Measurements from ENCODE around the gene MRPL21. TPM values are rescaled to one million over a fixed set of nuclear protein-coding genes. Genes with fewer than 3 reads are reported as not detected.
"Not testable (repeated sequence)": the region's sequence is repeated elsewhere in the genome, so short reads cannot be mapped to it uniquely, and the experiment has no call there.

Gene MRPL21
- total and polyA plus RNA-seq, 3 experiments from 2014 or later, result 96.3 to 104 (median 101) TPM

- Mint-ChIP-seq H3K4me1 (peaks cover 0 to 3% (median 0%) of the 10 kb centered on the region in 3 donors), H3K4me3 (no peak overlapping the region), H3K27me3 (peaks cover 8 to 14% of the 10 kb centered on the region in 2 donors), H3K9me3 (peaks cover 0 to 7% (median 5%) of the 10 kb centered on the region in 5 donors), H3K36me3 (peaks cover 0 to 12% (median 10%) of the 10 kb centered on the region in 3 donors), H3K27ac (no peak overlapping the region)
- Histone ChIP-seq H3K27ac (ENCODE audit: low read depth, low read length) (no peak overlapping the region), H3K9me3 (ENCODE audit: low read length) (no peaks in the 10 kb centered on the region), H3K27me3 (ENCODE audit: insufficient read depth, low read length, poor library complexity, severe bottlenecking) (no peaks in the 10 kb centered on the region), H3K36me3 (ENCODE audit: insufficient read depth, low read length) (no peaks in the 10 kb centered on the region), H3K4me1 (ENCODE audit: insufficient read depth, low read length) (no peaks in the 10 kb centered on the region), H3K4me3 (ENCODE audit: low read length) (no peak overlapping the region)
- CTCF ChIA-PET, result interaction anchor here (0.8 kb wide), 1 partner anchor 20 kb away, joined by 3 read pairs; no protein-coding TSS in a partner anchor
- POLR2A ChIA-PET, result no interaction called here
- DNase-seq, result no peak
Observed at GRCh38 chr11:68863553-68864265, 39.9 kb downstream of the MRPL21 start.

GRCh38 chr11:68862421-68862820, 41.2 kb downstream of the MRPL21 start:
- Histone ChIP-seq H3K9me3 (ENCODE audit: low read length) (no peaks in the 10 kb centered on the region), H3K4me1 (ENCODE audit: insufficient read depth, low read length) (no peaks in the 10 kb centered on the region), H3K27me3 (ENCODE audit: insufficient read depth, low read length, poor library complexity, severe bottlenecking) (no peaks in the 10 kb centered on the region), H3K27ac (ENCODE audit: low read depth, low read length) (no peak overlapping the region), H3K36me3 (ENCODE audit: insufficient read depth, low read length) (no peaks in the 10 kb centered on the region), H3K4me3 (ENCODE audit: low read length) (no peak overlapping the region)
- POLR2A ChIA-PET, result no interaction called here
- Mint-ChIP-seq H3K4me1 (no peaks in the 10 kb centered on the region), H3K4me3 (no peak overlapping the region), H3K36me3 (peaks cover 0 to 12% (median 8%) of the 10 kb centered on the region in 3 donors), H3K27ac (no peak overlapping the region), H3K9me3 (peaks cover 0 to 7% (median 5%) of the 10 kb centered on the region in 5 donors), H3K27me3 (peaks cover 6 to 12% of the 10 kb centered on the region in 2 donors)
- no peak for DNase-seq
- CTCF ChIA-PET, result no interaction called here

GRCh38 chr11:68859123-68859522, 44.5 kb downstream of the MRPL21 start:
- CTCF ChIA-PET, result interaction anchor here (1.4 kb wide), 1 partner anchor 15 kb away, joined by 3 read pairs; no protein-coding TSS in a partner anchor

GRCh38 chr11:68857037-68857586, 46.5 kb downstream of the MRPL21 start:
- Histone ChIP-seq H3K4me3 (ENCODE audit: low read length) (no peak overlapping the region), H3K4me1 (ENCODE audit: insufficient read depth, low read length) (peaks cover 13% of the 10 kb centered on the region), H3K9me3 (ENCODE audit: low read length) (no peaks in the 10 kb centered on the region), H3K27me3 (ENCODE audit: insufficient read depth, low read length, poor library complexity, severe bottlenecking) (peaks cover 12% of the 10 kb centered on the region), H3K27ac (ENCODE audit: low read depth, low read length) (no peak overlapping the region), H3K36me3 (ENCODE audit: insufficient read depth, low read length) (no peaks in the 10 kb centered on the region)
- no peak for DNase-seq
- Mint-ChIP-seq H3K4me1 (peaks cover 0 to 9% (median 4%) of the 10 kb centered on the region in 3 donors), H3K9me3 (no peaks in the 10 kb centered on the region), H3K36me3 (peaks cover 0 to 5% (median 2%) of the 10 kb centered on the region in 3 donors), H3K27ac (no peak overlapping the region), H3K27me3 (peaks cover 28 to 38% of the 10 kb centered on the region in 2 donors), H3K4me3 (peak overlapping the region in 2 of 7 donors; percentile 9 to 24)
- ChIA-PET CTCF (no interaction called here), POLR2A (no interaction called here)

More at GRCh38 chr11:68859123-68859522, 44.5 kb downstream of the MRPL21 start:
- H3K36me3 ChIP-seq (ENCODE audit: insufficient read depth, low read length), result no peaks in the 10 kb centered on the region
- H3K4me1 ChIP-seq (ENCODE audit: insufficient read depth, low read length), result peaks cover 12% of the 10 kb centered on the region
- DNase-seq, result no peak
- H3K9me3 ChIP-seq (ENCODE audit: low read length), result no peaks in the 10 kb centered on the region
- POLR2A ChIA-PET, result no interaction called here
- no peak overlapping the region for H3K4me3 ChIP-seq (ENCODE audit: low read length)
- peaks cover 0 to 9% (median 2%) of the 10 kb centered on the region in 3 donors for H3K4me1 Mint-ChIP-seq
- peaks cover 5% of the 10 kb centered on the region for H3K27me3 ChIP-seq (ENCODE audit: insufficient read depth, low read length, poor library complexity, severe bottlenecking)
- peaks cover 0 to 6% (median 5%) of the 10 kb centered on the region in 5 donors for H3K9me3 Mint-ChIP-seq
- H3K27me3 Mint-ChIP-seq, result peaks cover 17 to 26% of the 10 kb centered on the region in 2 donors
- H3K36me3 Mint-ChIP-seq, result peaks cover 0 to 12% (median 5%) of the 10 kb centered on the region in 3 donors
- peak overlapping the region in 1 of 8 donors; percentile 52 for H3K27ac Mint-ChIP-seq
- H3K27ac ChIP-seq (ENCODE audit: low read depth, low read length), result no peak overlapping the region
- peak overlapping the region in 1 of 7 donors; percentile 37 for H3K4me3 Mint-ChIP-seq

GRCh38 chr11:68856425-68857030, 47.1 kb downstream of the MRPL21 start:
- CTCF ChIA-PET, result interaction anchor here (1.0 to 4.9 kb wide), 2 partner anchors 12 to 13 kb away, joined by 3 to 34 read pairs; partner anchors contain the start of gene CPT1A
- Mint-ChIP-seq H3K27me3 (peaks cover 31 to 38% of the 10 kb centered on the region in 2 donors), H3K4me3 (peak overlapping the region in 3 of 7 donors; percentile 12 to 27 (median 27))
- H3K4me1 Mint-ChIP-seq; H3K36me3 Mint-ChIP-seq; H3K27ac Mint-ChIP-seq; POLR2A ChIA-PET; H3K36me3 ChIP-seq (ENCODE audit: insufficient read depth, low read length); H3K27ac ChIP-seq (ENCODE audit: low read depth, low read length); H3K9me3 Mint-ChIP-seq; H3K9me3 ChIP-seq (ENCODE audit: low read length); H3K4me3 ChIP-seq (ENCODE audit: low read length); DNase-seq: not testable (repeated sequence)
- H3K27me3 ChIP-seq (ENCODE audit: insufficient read depth, low read length, poor library complexity, severe bottlenecking), result peaks cover 12% of the 10 kb centered on the region
- H3K4me1 ChIP-seq (ENCODE audit: insufficient read depth, low read length), result peaks cover 13% of the 10 kb centered on the region

- Mint-ChIP-seq H3K27me3 (peaks cover 30 to 42% of the 10 kb centered on the region in 2 donors), H3K9me3 (no peaks in the 10 kb centered on the region), H3K27ac (no peak overlapping the region), H3K4me3 (peak overlapping the region; percentile 34 to 84 (median 75)), H3K4me1 (peaks cover 0 to 9% (median 4%) of the 10 kb centered on the region in 3 donors), H3K36me3 (peaks cover 0 to 5% (median 2%) of the 10 kb centered on the region in 3 donors)
- Histone ChIP-seq H3K27me3 (ENCODE audit: insufficient read depth, low read length, poor library complexity, severe bottlenecking) (peaks cover 12% of the 10 kb centered on the region), H3K4me1 (ENCODE audit: insufficient read depth, low read length) (peaks cover 13% of the 10 kb centered on the region), H3K36me3 (ENCODE audit: insufficient read depth, low read length) (no peaks in the 10 kb centered on the region), H3K27ac (ENCODE audit: low read depth, low read length) (no peak overlapping the region), H3K4me3 (ENCODE audit: low read length) (peak overlapping the region; percentile 19), H3K9me3 (ENCODE audit: low read length) (no peaks in the 10 kb centered on the region)
- POLR2A ChIA-PET, result no interaction called here
- peak in 2 of 5 donors; percentile 17 to 22 for DNase-seq
- CTCF ChIA-PET, result interaction anchor here (1.0 to 4.9 kb wide), 2 partner anchors 12 to 14 kb away, joined by 3 to 34 read pairs; partner anchors contain the start of gene CPT1A
Observed at GRCh38 chr11:68855205-68855981, 48.2 kb downstream of the MRPL21 start.

- peak overlapping the region in 4 of 7 donors; percentile 29 to 84 (median 50) for H3K4me3 Mint-ChIP-seq
- ChIA-PET POLR2A (no interaction called here), CTCF (interaction anchor here (4.9 kb wide), 1 partner anchor 11 kb away, joined by 34 read pairs; the partner anchor contains the start of gene CPT1A)
- peaks cover 29 to 42% of the 10 kb centered on the region in 2 donors for H3K27me3 Mint-ChIP-seq
- H3K9me3 Mint-ChIP-seq, result no peaks in the 10 kb centered on the region
- H3K36me3 Mint-ChIP-seq, result peaks cover 0 to 5% (median 2%) of the 10 kb centered on the region in 3 donors
- DNase-seq, result no peak
- H3K9me3 ChIP-seq (ENCODE audit: low read length), result no peaks in the 10 kb centered on the region
- no peak overlapping the region for H3K4me3 ChIP-seq (ENCODE audit: low read length)
- H3K4me1 Mint-ChIP-seq, result peaks cover 0 to 9% (median 4%) of the 10 kb centered on the region in 3 donors
- H3K27ac Mint-ChIP-seq, result peak overlapping the region in 1 of 8 donors; percentile 43
- H3K36me3 ChIP-seq (ENCODE audit: insufficient read depth, low read length), result no peaks in the 10 kb centered on the region
- H3K27ac ChIP-seq (ENCODE audit: low read depth, low read length), result no peak overlapping the region
- H3K4me1 ChIP-seq (ENCODE audit: insufficient read depth, low read length), result peaks cover 13% of the 10 kb centered on the region
- peaks cover 12% of the 10 kb centered on the region for H3K27me3 ChIP-seq (ENCODE audit: insufficient read depth, low read length, poor library complexity, severe bottlenecking)
Observed at GRCh38 chr11:68854273-68854958, 49.2 kb downstream of the MRPL21 start.
